PFSK-1 (cell line): ENCODE results near the gene PHC2.

Experiments used
- REST ChIP-seq, 2 experiments: IDR thresholded peaks; 2 replicates each; pipeline versions ENCODE4 v1.6.1 to v1.8.0; 2011 to 2012; ENCODE audit warnings: low read depth in 2 of 2, low read length in 2 of 2, control low read depth in 1 of 2, inconsistent platforms in 1 of 2, mild to moderate bottlenecking in 1 of 2, moderate library complexity in 1 of 2; ENCODE audit not compliant: insufficient read depth in 1 of 2
- TAF1 ChIP-seq: IDR thresholded peaks from 2 replicates; pipeline ENCODE4 v1.6.1; 2012; ENCODE audit warnings: low read length, control low read depth, borderline replicate concordance; ENCODE audit not compliant: insufficient read depth

GRCh38 chr1:33312413-33312749 lies 118.5 kb downstream of the PHC2 start:
- TF ChIP-seq TAF1: no peak
- TF ChIP-seq REST (IDR thresholded peaks at IDR 0.05; ENCODE audit: insufficient read depth in 1 of 2, low read depth in 2 of 2, low read length in 2 of 2): no peak
